ENCODE results near the gene GNG11. TPM values are rescaled to one million over a fixed set of nuclear protein-coding genes. Genes with fewer than 3 reads are reported as not detected.
"Not testable (repeated sequence)": the region's sequence is repeated elsewhere in the genome, so short reads cannot be mapped to it uniquely, and the experiment has no call there.

Gene GNG11
- total RNA-seq, 5 donors from 2014 or later (not counting 1 experiment from before 2014, with no cell fraction given), result 0.09 to 0.35 (median 0.12) TPM; not detected in 2

GRCh38 chr7:93915888-93916287 lies 5.6 kb upstream of the GNG11 start:
- DNase-seq; H3K9me3 Mint-ChIP-seq; H3K36me3 Mint-ChIP-seq; H3K4me1 Mint-ChIP-seq; H3K27me3 ChIP-seq (replicated peaks in 1 of 2; ENCODE audit: control insufficient read depth in 2 of 2, extremely low read depth in 1 of 2, insufficient read depth in 2 of 2, low read length in 1 of 2); H3K4me1 ChIP-seq (ENCODE audit: control insufficient read depth in 1 of 2, extremely low read depth in 1 of 2, insufficient read depth in 2 of 2, low read length in 2 of 2); H3K9me3 ChIP-seq; H3K27ac ChIP-seq (ENCODE audit: low read length); ATAC-seq (replicated peaks in 1 of 4); H3K4me3 Mint-ChIP-seq; H3K27ac Mint-ChIP-seq; H3K4me3 ChIP-seq (ENCODE audit: control insufficient read depth in 1 of 2, extremely low read depth in 1 of 2, low read length in 1 of 2); POLR2A ChIA-PET; H3K36me3 ChIP-seq (ENCODE audit: control insufficient read depth in 2 of 2, extremely low read depth in 1 of 2, insufficient read depth in 1 of 2, low read length in 1 of 2): not testable (repeated sequence)
- CTCF ChIA-PET, result interaction anchor here in 1 of 2 donors (0.6 kb wide), 1 partner anchor 665 kb away, joined by 7 read pairs; no protein-coding TSS in a partner anchor
- peaks cover 14 to 18% of the 10 kb centered on the region in 2 donors for H3K27me3 Mint-ChIP-seq

- ATAC-seq (replicated peaks in 1 of 4); H3K9me3 ChIP-seq; H3K27ac Mint-ChIP-seq; H3K36me3 Mint-ChIP-seq; H3K4me1 ChIP-seq (ENCODE audit: control insufficient read depth in 1 of 2, extremely low read depth in 1 of 2, insufficient read depth in 2 of 2, low read length in 2 of 2); H3K27me3 ChIP-seq (replicated peaks in 1 of 2; ENCODE audit: control insufficient read depth in 2 of 2, extremely low read depth in 1 of 2, insufficient read depth in 2 of 2, low read length in 1 of 2); DNase-seq; H3K36me3 ChIP-seq (ENCODE audit: control insufficient read depth in 2 of 2, extremely low read depth in 1 of 2, insufficient read depth in 1 of 2, low read length in 1 of 2); H3K9me3 Mint-ChIP-seq; POLR2A ChIA-PET; H3K27ac ChIP-seq (ENCODE audit: low read length); CTCF ChIA-PET; H3K4me1 Mint-ChIP-seq; H3K4me3 ChIP-seq (ENCODE audit: control insufficient read depth in 1 of 2, extremely low read depth in 1 of 2, low read length in 1 of 2); H3K4me3 Mint-ChIP-seq: not testable (repeated sequence)
- H3K27me3 Mint-ChIP-seq, result peaks cover 14 to 23% of the 10 kb centered on the region in 2 donors
- no CpG with 5 or more reads among the region's 4 CpGs for WGBS (ENCODE audit: insufficient coverage)
Measured at GRCh38 chr7:93916315-93916714, 5.2 kb upstream of the GNG11 start.

- Mint-ChIP-seq H3K36me3 (no peaks in the 10 kb centered on the region), H3K27ac (no peak overlapping the region), H3K27me3 (peaks cover 23 to 50% of the 10 kb centered on the region in 2 donors), H3K9me3 (no peaks in the 10 kb centered on the region), H3K4me3 (peak overlapping the region in 1 of 3 donors; percentile 57), H3K4me1 (peaks cover 0 to 8% (median 7%) of the 10 kb centered on the region in 3 donors)
- Histone ChIP-seq H3K4me3 (ENCODE audit: control insufficient read depth in 1 of 2, extremely low read depth in 1 of 2, low read length in 1 of 2) (no peak overlapping the region), H3K36me3 (ENCODE audit: control insufficient read depth in 2 of 2, extremely low read depth in 1 of 2, insufficient read depth in 1 of 2, low read length in 1 of 2) (no peaks in the 10 kb centered on the region), H3K27ac (ENCODE audit: low read length) (no peak overlapping the region), H3K27me3 (replicated peaks in 1 of 2; ENCODE audit: control insufficient read depth in 2 of 2, extremely low read depth in 1 of 2, insufficient read depth in 2 of 2, low read length in 1 of 2) (peaks cover 0 to 17% of the 10 kb centered on the region in 2 experiments), H3K9me3 (no peaks in the 10 kb centered on the region), H3K4me1 (ENCODE audit: control insufficient read depth in 1 of 2, extremely low read depth in 1 of 2, insufficient read depth in 2 of 2, low read length in 2 of 2) (peaks cover 0 to 8% of the 10 kb centered on the region in 2 experiments)
- DNase-seq, result no peak
- ChIA-PET CTCF (interaction anchor here in 1 of 2 donors (0.7 kb wide), 1 partner anchor 528 kb away, joined by 4 read pairs; no protein-coding TSS in a partner anchor), POLR2A (interaction anchor here (0.6 kb wide), 4 partner anchors 11 to 602 kb away, joined by 3 to 6 read pairs (median 4); no protein-coding TSS in a partner anchor)
- no CpG with 5 or more reads among the region's 6 CpGs for WGBS (ENCODE audit: insufficient coverage)
- ATAC-seq (replicated peaks in 1 of 4), result no peak
Measured at GRCh38 chr7:93920496-93921182, 896 bp upstream of the GNG11 start.

GRCh38 chr7:93921186-93921585 lies 349 bp upstream of the GNG11 start:
- DNase-seq (no peak), ATAC-seq (replicated peaks in 1 of 4) (no peak)
- H3K4me1 ChIP-seq (ENCODE audit: control insufficient read depth in 1 of 2, extremely low read depth in 1 of 2, insufficient read depth in 2 of 2, low read length in 2 of 2), result peaks cover 0 to 8% of the 10 kb centered on the region in 2 experiments
- H3K36me3 Mint-ChIP-seq, result no peaks in the 10 kb centered on the region
- no peaks in the 10 kb centered on the region for H3K36me3 ChIP-seq (ENCODE audit: control insufficient read depth in 2 of 2, extremely low read depth in 1 of 2, insufficient read depth in 1 of 2, low read length in 1 of 2)
- no CpG with 5 or more reads among the region's 8 CpGs for WGBS (ENCODE audit: insufficient coverage)
- ChIA-PET POLR2A (interaction anchor here (0.6 kb wide), 4 partner anchors 11 to 601 kb away, joined by 3 to 6 read pairs (median 4); no protein-coding TSS in a partner anchor), CTCF (interaction anchor here in 1 of 2 donors (0.7 to 1.0 kb wide), 2 partner anchors 11 to 527 kb away, joined by 3 to 4 read pairs; no protein-coding TSS in a partner anchor)
- peaks cover 23 to 50% of the 10 kb centered on the region in 2 donors for H3K27me3 Mint-ChIP-seq
- peak overlapping the region in 1 of 2 donors; percentile 64 for H3K4me3 ChIP-seq (ENCODE audit: control insufficient read depth in 1 of 2, extremely low read depth in 1 of 2, low read length in 1 of 2)
- no peaks in the 10 kb centered on the region for H3K9me3 ChIP-seq
- H3K4me3 Mint-ChIP-seq, result peak overlapping the region in 1 of 3 donors; percentile 57
- no peaks in the 10 kb centered on the region for H3K9me3 Mint-ChIP-seq
- H3K27ac Mint-ChIP-seq, result no peak overlapping the region
- H3K4me1 Mint-ChIP-seq, result peaks cover 0 to 8% (median 7%) of the 10 kb centered on the region in 3 donors
- H3K27ac ChIP-seq (ENCODE audit: low read length), result no peak overlapping the region
- H3K27me3 ChIP-seq (replicated peaks in 1 of 2; ENCODE audit: control insufficient read depth in 2 of 2, extremely low read depth in 1 of 2, insufficient read depth in 2 of 2, low read length in 1 of 2), result peaks cover 0 to 17% of the 10 kb centered on the region in 2 experiments

- CTCF ChIA-PET, result no interaction called here
- POLR2A ChIA-PET, result no interaction called here
- ATAC-seq (replicated peaks in 1 of 4) (no peak), DNase-seq (no peak)
- Histone ChIP-seq H3K9me3 (no peaks in the 10 kb centered on the region), H3K4me1 (ENCODE audit: control insufficient read depth in 1 of 2, extremely low read depth in 1 of 2, insufficient read depth in 2 of 2, low read length in 2 of 2) (peaks cover 0 to 8% of the 10 kb centered on the region in 2 experiments), H3K36me3 (ENCODE audit: control insufficient read depth in 2 of 2, extremely low read depth in 1 of 2, insufficient read depth in 1 of 2, low read length in 1 of 2) (no peaks in the 10 kb centered on the region), H3K27ac (ENCODE audit: low read length) (no peak overlapping the region), H3K27me3 (replicated peaks in 1 of 2; ENCODE audit: control insufficient read depth in 2 of 2, extremely low read depth in 1 of 2, insufficient read depth in 2 of 2, low read length in 1 of 2) (peaks cover 0 to 9% of the 10 kb centered on the region in 2 experiments), H3K4me3 (ENCODE audit: control insufficient read depth in 1 of 2, extremely low read depth in 1 of 2, low read length in 1 of 2) (no peak overlapping the region)
- Mint-ChIP-seq H3K4me1 (peaks cover 0 to 8% (median 7%) of the 10 kb centered on the region in 3 donors), H3K9me3 (no peaks in the 10 kb centered on the region), H3K36me3 (no peaks in the 10 kb centered on the region), H3K4me3 (no peak overlapping the region), H3K27me3 (peaks cover 20 to 42% of the 10 kb centered on the region in 2 donors), H3K27ac (no peak overlapping the region)
- no CpG with 5 or more reads among the region's 6 CpGs for WGBS (ENCODE audit: insufficient coverage)
Measured at GRCh38 chr7:93923296-93923695, 1.8 kb downstream of the GNG11 start.

- no peak overlapping the region for H3K27ac Mint-ChIP-seq
- no CpG with 5 or more reads among the region's 1 CpG for WGBS (ENCODE audit: insufficient coverage)
- H3K4me3 ChIP-seq (ENCODE audit: control insufficient read depth in 1 of 2, extremely low read depth in 1 of 2, low read length in 1 of 2), result no peak overlapping the region
- H3K4me1 ChIP-seq (ENCODE audit: control insufficient read depth in 1 of 2, extremely low read depth in 1 of 2, insufficient read depth in 2 of 2, low read length in 2 of 2), result peaks cover 0 to 8% of the 10 kb centered on the region in 2 experiments
- H3K27me3 ChIP-seq (replicated peaks in 1 of 2; ENCODE audit: control insufficient read depth in 2 of 2, extremely low read depth in 1 of 2, insufficient read depth in 2 of 2, low read length in 1 of 2), result peaks cover 0 to 9% of the 10 kb centered on the region in 2 experiments
- ATAC-seq (replicated peaks in 1 of 4) (no peak), DNase-seq (no peak)
- H3K4me3 Mint-ChIP-seq, result no peak overlapping the region
- no peaks in the 10 kb centered on the region for H3K36me3 ChIP-seq (ENCODE audit: control insufficient read depth in 2 of 2, extremely low read depth in 1 of 2, insufficient read depth in 1 of 2, low read length in 1 of 2)
- peaks cover 0 to 8% (median 7%) of the 10 kb centered on the region in 3 donors for H3K4me1 Mint-ChIP-seq
- H3K36me3 Mint-ChIP-seq, result no peaks in the 10 kb centered on the region
- POLR2A ChIA-PET, result no interaction called here
- H3K27me3 Mint-ChIP-seq, result peaks cover 20 to 42% of the 10 kb centered on the region in 2 donors
- CTCF ChIA-PET, result no interaction called here
- H3K9me3 Mint-ChIP-seq, result no peaks in the 10 kb centered on the region
- no peaks in the 10 kb centered on the region for H3K9me3 ChIP-seq
- no peak overlapping the region for H3K27ac ChIP-seq (ENCODE audit: low read length)
Measured at GRCh38 chr7:93923942-93924341, 2.4 kb downstream of the GNG11 start.
